CD14-positive monocyte (primary cell): ENCODE results near the gene LUZP2. TPM values are rescaled to one million over a fixed set of nuclear protein-coding genes. Genes with fewer than 3 reads are reported as not detected.

ENCODE experiments used
- DNase-seq, 3 donors: peaks; one replicate each; pipeline ENCODE4 v3.0.0-alpha.2; 2011 to 2022
- H2AFZ ChIP-seq: 2 replicates; pipeline ENCODE4 v1.6.0; 2012; ENCODE audit warnings: mild to moderate bottlenecking, low read depth, low read length, inconsistent platforms; ENCODE audit not compliant: insufficient read depth, poor library complexity, severe bottlenecking
- H3K27ac ChIP-seq, 2 donors: 1 replicate in 1 of 2; 2 replicates in 1 of 2; pipeline ENCODE4 v1.5.1; 2012 to 2013; ENCODE audit warnings: low read length in 2 of 2, control low read depth in 1 of 2, inconsistent platforms in 1 of 2, low read depth in 1 of 2, mild to moderate bottlenecking in 1 of 2
- H3K27me3 ChIP-seq, 2 donors: one replicate each; pipeline versions ENCODE4 v1.6.0 to v1.6.1; 2011 to 2013; ENCODE audit warnings: low read length in 2 of 2; ENCODE audit not compliant: control insufficient read depth in 2 of 2, insufficient read depth in 2 of 2
- H3K36me3 ChIP-seq, 2 donors: replicated peaks in 1 of 2; 1 replicate in 1 of 2; 2 replicates in 1 of 2; pipeline versions ENCODE4 v1.5.1 to v1.6.1; 2012 to 2013; ENCODE audit warnings: low read length in 2 of 2, control low read depth in 1 of 2, inconsistent platforms in 1 of 2, mild to moderate bottlenecking in 1 of 2; ENCODE audit not compliant: insufficient read depth in 2 of 2, control insufficient read depth in 1 of 2
- H3K4me1 ChIP-seq, 2 donors: 1 replicate in 1 of 2; 2 replicates in 1 of 2; pipeline versions ENCODE4 v1.5.1 to v1.6.1; 2012 to 2013; ENCODE audit warnings: low read length in 2 of 2, control low read depth in 1 of 2, inconsistent platforms in 1 of 2, mild to moderate bottlenecking in 1 of 2, moderate library complexity in 1 of 2; ENCODE audit not compliant: insufficient read depth in 2 of 2, control insufficient read depth in 1 of 2
- H3K4me2 ChIP-seq: replicated peaks from 2 replicates; pipeline ENCODE3; 2012; ENCODE audit warnings: low read length, moderate library complexity, mild to moderate bottlenecking; ENCODE audit not compliant: poor library complexity, severe bottlenecking; ENCODE audit errors: extremely low read depth
- H3K4me3 ChIP-seq, 3 experiments: fragments of 200-600 bp in 1 of 3; sonication (generic) in 1 of 3; replicated peaks in 1 of 3; 1 replicate in 2 of 3; 2 replicates in 1 of 3; pipeline ENCODE4 v1.5.1; 2011 to 2013; ENCODE audit warnings: low read length in 3 of 3, mild to moderate bottlenecking in 3 of 3, control low read depth in 2 of 3, low read depth in 2 of 3, inconsistent platforms in 1 of 3, moderate library complexity in 1 of 3
- H3K79me2 ChIP-seq: 2 replicates; pipeline ENCODE4 v1.6.0; 2012; ENCODE audit warnings: mild to moderate bottlenecking, control low read depth, inconsistent platforms, low read length, moderate library complexity; ENCODE audit not compliant: insufficient read depth
- H3K9ac ChIP-seq: 2 replicates; pipeline ENCODE4 v1.6.0; 2017; ENCODE audit warnings: low read length, mild to moderate bottlenecking; ENCODE audit not compliant: insufficient read depth, poor library complexity, severe bottlenecking
- H3K9me3 ChIP-seq, 2 donors: replicated peaks in 1 of 2; 1 replicate in 1 of 2; 2 replicates in 1 of 2; pipeline versions ENCODE4 v1.5.1 to v1.6.1; 2012 to 2013; ENCODE audit warnings: low read length in 2 of 2, control low read depth in 1 of 2; ENCODE audit not compliant: control insufficient read depth in 1 of 2, insufficient read depth in 1 of 2
- H4K20me1 ChIP-seq: 2 replicates; pipeline ENCODE4 v1.6.0; 2012; ENCODE audit warnings: mild to moderate bottlenecking, low read length, control low read depth, moderate library complexity; ENCODE audit not compliant: insufficient read depth
- H3K27ac Mint-ChIP-seq, 7 donors: one replicate each; pipeline ENCODE4 v1.8.0; 2020; ENCODE audit warnings: mild to moderate bottlenecking in 7 of 7, mixed read lengths in 7 of 7, moderate library complexity in 6 of 7, inconsistent platforms in 2 of 7
- H3K27me3 Mint-ChIP-seq, 3 donors: one replicate each; pipeline ENCODE4 v1.8.0; 2021 to 2022; ENCODE audit warnings: low read depth in 3 of 3, mild to moderate bottlenecking in 3 of 3, mixed read lengths in 3 of 3, moderate library complexity in 3 of 3, inconsistent platforms in 1 of 3
- H3K36me3 Mint-ChIP-seq, 2 donors: one replicate each; pipeline ENCODE4 v1.8.0; 2020; ENCODE audit warnings: mixed read lengths in 2 of 2, inconsistent platforms in 1 of 2, mild to moderate bottlenecking in 1 of 2
- H3K4me1 Mint-ChIP-seq: one replicate; pipeline ENCODE4 v1.8.0; 2020; ENCODE audit warnings: mild to moderate bottlenecking, mixed read lengths
- H3K4me3 Mint-ChIP-seq, 2 donors: one replicate each; pipeline ENCODE4 v1.8.0; 2020; ENCODE audit warnings: mild to moderate bottlenecking in 2 of 2, mixed read lengths in 2 of 2, moderate library complexity in 1 of 2
- H3K9me3 Mint-ChIP-seq, 7 donors: one replicate each; pipeline ENCODE4 v1.8.0; 2020 to 2022; ENCODE audit warnings: mixed read lengths in 7 of 7, mild to moderate bottlenecking in 6 of 7, moderate library complexity in 6 of 7, inconsistent platforms in 2 of 7
- WGBS: methylation state at CpG from one replicate; pipeline ENCODE4 v1.1.5; 2013; ENCODE audit warnings: missing lambda C conversion rate; ENCODE audit not compliant: insufficient coverage; 5-methylcytosine and 5-hydroxymethylcytosine counted together
- intact Hi-C, 2 donors: fragments of 100-400 bp; cut with micrococcal nuclease; formaldehyde crosslinking; loops; one replicate each; pipeline versions ENCODE4 v1.15.0 to v1.15.1; 2023
- polyA plus RNA-seq, 3 donors: library from polyadenylated mRNA; depleted of rRNA in 1 of 3; unstranded in 2 of 3; stranded (reverse) in 1 of 3; fragments of 300-500 nt in 2 of 3; fragments of >200 nt in 1 of 3; fragmentation: Illumina TruSeq in 2 of 3; gene quantifications; 1 replicate in 2 of 3; 2 replicates in 1 of 3; pipeline ENCODE4 v1.2.3, GENCODE V29; 2012 to 2021
- TF ChIP-seq, protein P1 (sequence below): fragments of 200-600 bp; IDR thresholded peaks from one replicate; pipeline ENCODE4 v1.8.0; 2022; ENCODE audit warnings: antibody characterized with exemption, mild to moderate bottlenecking

The LUZP2 gene
- polyA plus RNA-seq, 3 donors: not detected

DNA sequence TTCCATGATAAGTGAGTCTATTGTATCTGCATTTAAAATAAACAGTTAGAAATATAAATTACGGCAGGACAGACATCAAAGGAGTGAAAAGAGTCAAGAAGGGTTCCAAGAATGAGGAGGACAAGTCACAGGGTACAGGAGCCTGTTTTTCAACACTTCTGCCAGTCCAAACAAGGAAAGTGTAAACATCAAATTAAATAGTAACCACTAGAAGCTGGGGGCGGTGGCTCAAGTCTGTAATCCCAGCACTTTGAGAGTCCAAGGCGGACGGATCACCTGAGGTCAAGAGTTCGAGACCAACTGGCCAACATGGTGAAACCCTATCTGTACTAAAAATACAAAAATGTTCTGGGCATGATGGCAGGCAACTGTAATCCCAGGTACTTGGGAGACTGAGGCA is 219.6 kb downstream of the LUZP2 start:
- Mint-ChIP-seq H3K27ac (no peak overlapping the region), H3K36me3 (no peaks in the 10 kb centered on the region), H3K9me3 (peaks cover 0 to 6% (median 0%) of the 10 kb centered on the region in 7 donors), H3K27me3 (no peaks in the 10 kb centered on the region), H3K4me3 (no peak overlapping the region), H3K4me1 (no peaks in the 10 kb centered on the region)
- Histone ChIP-seq H3K79me2 (no peaks in the 10 kb centered on the region), H4K20me1 (no peaks in the 10 kb centered on the region), H3K9me3 (no peaks in the 10 kb centered on the region), H3K4me3 (no peak overlapping the region), H3K4me2 (no peak overlapping the region), H3K36me3 (no peaks in the 10 kb centered on the region), H3K9ac (no peak overlapping the region), H3K27ac (no peak overlapping the region), H3K4me1 (no peaks in the 10 kb centered on the region), H2AFZ (no peak overlapping the region), H3K27me3 (no peaks in the 10 kb centered on the region)
- DNase-seq: no peak
- intact Hi-C loops: no loop called here
- TF ChIP-seq, protein P1, sequence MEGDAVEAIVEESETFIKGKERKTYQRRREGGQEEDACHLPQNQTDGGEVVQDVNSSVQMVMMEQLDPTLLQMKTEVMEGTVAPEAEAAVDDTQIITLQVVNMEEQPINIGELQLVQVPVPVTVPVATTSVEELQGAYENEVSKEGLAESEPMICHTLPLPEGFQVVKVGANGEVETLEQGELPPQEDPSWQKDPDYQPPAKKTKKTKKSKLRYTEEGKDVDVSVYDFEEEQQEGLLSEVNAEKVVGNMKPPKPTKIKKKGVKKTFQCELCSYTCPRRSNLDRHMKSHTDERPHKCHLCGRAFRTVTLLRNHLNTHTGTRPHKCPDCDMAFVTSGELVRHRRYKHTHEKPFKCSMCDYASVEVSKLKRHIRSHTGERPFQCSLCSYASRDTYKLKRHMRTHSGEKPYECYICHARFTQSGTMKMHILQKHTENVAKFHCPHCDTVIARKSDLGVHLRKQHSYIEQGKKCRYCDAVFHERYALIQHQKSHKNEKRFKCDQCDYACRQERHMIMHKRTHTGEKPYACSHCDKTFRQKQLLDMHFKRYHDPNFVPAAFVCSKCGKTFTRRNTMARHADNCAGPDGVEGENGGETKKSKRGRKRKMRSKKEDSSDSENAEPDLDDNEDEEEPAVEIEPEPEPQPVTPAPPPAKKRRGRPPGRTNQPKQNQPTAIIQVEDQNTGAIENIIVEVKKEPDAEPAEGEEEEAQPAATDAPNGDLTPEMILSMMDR: no peak
- WGBS: 87% methylated on average over 3 of the region's 5 CpGs

DNA sequence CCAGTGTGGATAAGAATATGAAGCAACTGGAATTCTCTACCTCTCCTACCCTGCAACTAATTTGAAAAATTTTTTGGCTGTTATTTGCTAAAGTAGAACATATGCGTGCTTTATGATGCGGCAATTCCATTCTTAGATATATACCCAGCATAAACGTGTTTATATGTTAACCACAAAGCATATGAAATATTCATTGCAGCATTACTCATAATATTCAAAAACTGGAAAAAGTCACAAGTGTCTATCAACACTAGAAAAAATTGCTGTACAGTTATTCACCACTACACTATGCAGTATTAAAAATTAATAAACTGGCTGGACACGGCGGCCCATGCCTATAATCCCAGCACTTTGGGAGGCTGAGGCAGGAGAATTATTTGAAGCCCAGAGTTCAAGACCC is 226.4 kb downstream of the LUZP2 start:
- Histone ChIP-seq H3K4me3 (no peak overlapping the region), H3K9ac (no peak overlapping the region), H3K4me1 (no peaks in the 10 kb centered on the region), H3K27ac (no peak overlapping the region), H3K9me3 (peaks cover 0 to 3% of the 10 kb centered on the region in 2 donors), H2AFZ (no peak overlapping the region), H3K4me2 (no peak overlapping the region), H3K27me3 (no peaks in the 10 kb centered on the region), H3K36me3 (no peaks in the 10 kb centered on the region), H4K20me1 (no peaks in the 10 kb centered on the region), H3K79me2 (no peaks in the 10 kb centered on the region)
- no CpG with 5 or more reads among the region's 5 CpGs for WGBS
- TF ChIP-seq, protein P1: no peak
- no peak overlapping the region for H3K4me3 Mint-ChIP-seq
- no peaks in the 10 kb centered on the region for H3K36me3 Mint-ChIP-seq
- intact Hi-C loops: no loop called here
- H3K27ac Mint-ChIP-seq: no peak overlapping the region
- no peak for DNase-seq
- no peaks in the 10 kb centered on the region for H3K4me1 Mint-ChIP-seq
- no peaks in the 10 kb centered on the region for H3K27me3 Mint-ChIP-seq
- H3K9me3 Mint-ChIP-seq: peaks cover 0 to 6% (median 2%) of the 10 kb centered on the region in 7 donors
